NB4 (cell line): ENCODE data around the gene CELF4.

Experiments
- DNase-seq: peaks from one replicate; pipeline ENCODE4 v3.0.0; 2010; ENCODE audit warnings: low read depth
- H3K4me3 ChIP-seq: one replicate; pipeline ENCODE4 v1.5.1; 2011; ENCODE audit warnings: mild to moderate bottlenecking, low read depth, low read length, moderate library complexity
- MAX ChIP-seq: IDR thresholded peaks from 2 replicates; pipeline ENCODE4 v1.6.1; 2011; ENCODE audit warnings: low read depth, low read length
- MYC ChIP-seq: IDR thresholded peaks from 2 replicates; pipeline ENCODE4 v1.6.1; 2011; ENCODE audit warnings: low read depth, low read length
- POLR2A ChIP-seq: IDR thresholded peaks from 2 replicates; pipeline ENCODE4 v1.6.1; 2011; ENCODE audit warnings: mild to moderate bottlenecking; ENCODE audit not compliant: insufficient read length; ENCODE audit errors: extremely low read depth
- TF ChIP-seq, protein P1 (sequence below): IDR thresholded peaks from one replicate; pipeline ENCODE4 v1.5.1; 2012; ENCODE audit warnings: low read depth, low read length

Gene CELF4

DNA sequence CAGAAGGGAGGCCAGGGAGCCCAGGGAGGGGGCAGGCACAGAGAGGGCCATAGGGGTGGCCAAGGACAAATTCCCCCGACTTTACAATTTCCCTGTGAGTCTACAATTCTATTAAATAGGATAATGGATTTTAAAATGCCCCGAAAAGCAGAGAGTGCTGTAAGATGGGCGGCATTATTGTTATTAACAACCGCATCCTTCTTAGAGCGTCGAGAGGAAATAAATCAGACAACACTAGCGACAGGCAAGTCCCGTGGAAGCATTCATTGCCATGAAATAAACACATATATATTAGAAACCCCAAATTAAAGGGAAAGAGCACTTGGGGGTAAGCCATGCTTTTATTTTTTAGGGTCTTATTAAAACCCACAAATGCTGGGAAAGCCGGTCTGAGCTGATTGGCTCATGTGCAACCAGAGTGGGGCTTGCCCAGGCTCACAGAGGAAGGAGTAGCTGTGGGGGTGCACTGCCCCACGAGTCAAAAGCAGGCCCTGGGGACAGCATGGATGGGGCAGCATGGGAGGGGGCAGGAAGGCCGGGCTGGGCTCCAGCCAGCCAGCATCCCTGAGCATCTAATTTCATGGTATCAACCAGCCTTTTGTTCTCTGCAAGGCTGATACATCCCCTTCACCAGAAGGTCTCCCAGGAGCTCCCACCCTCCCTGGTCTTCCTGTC is 187.1 kb downstream of the CELF4 start:
- no peak overlapping the region for H3K4me3 ChIP-seq
- no peak for TF ChIP-seq MAX
- TF ChIP-seq, protein P1, sequence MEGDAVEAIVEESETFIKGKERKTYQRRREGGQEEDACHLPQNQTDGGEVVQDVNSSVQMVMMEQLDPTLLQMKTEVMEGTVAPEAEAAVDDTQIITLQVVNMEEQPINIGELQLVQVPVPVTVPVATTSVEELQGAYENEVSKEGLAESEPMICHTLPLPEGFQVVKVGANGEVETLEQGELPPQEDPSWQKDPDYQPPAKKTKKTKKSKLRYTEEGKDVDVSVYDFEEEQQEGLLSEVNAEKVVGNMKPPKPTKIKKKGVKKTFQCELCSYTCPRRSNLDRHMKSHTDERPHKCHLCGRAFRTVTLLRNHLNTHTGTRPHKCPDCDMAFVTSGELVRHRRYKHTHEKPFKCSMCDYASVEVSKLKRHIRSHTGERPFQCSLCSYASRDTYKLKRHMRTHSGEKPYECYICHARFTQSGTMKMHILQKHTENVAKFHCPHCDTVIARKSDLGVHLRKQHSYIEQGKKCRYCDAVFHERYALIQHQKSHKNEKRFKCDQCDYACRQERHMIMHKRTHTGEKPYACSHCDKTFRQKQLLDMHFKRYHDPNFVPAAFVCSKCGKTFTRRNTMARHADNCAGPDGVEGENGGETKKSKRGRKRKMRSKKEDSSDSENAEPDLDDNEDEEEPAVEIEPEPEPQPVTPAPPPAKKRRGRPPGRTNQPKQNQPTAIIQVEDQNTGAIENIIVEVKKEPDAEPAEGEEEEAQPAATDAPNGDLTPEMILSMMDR, result no peak
- TF ChIP-seq MYC, result no peak
- TF ChIP-seq POLR2A, result no peak
- no peak for DNase-seq

DNA sequence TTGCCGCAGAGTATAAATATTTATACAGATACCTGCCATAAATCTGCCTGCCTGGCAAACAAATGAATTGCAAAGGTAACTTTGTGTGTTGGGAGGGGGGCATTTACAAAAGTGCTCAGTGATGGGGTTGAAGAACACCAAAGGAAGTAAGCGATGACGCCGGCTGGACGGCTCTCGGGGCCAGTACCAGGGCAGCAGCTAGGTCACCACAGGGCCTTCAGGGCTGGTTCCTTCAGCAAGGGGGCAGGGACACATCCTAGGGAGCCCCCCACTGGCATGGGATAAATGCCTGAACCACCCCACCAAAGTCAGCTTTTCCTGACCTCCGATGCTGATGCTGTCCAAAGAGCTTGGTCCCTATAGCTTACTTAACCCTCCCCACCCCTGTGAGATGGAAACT is 190.4 kb downstream of the CELF4 start:
- H3K4me3 ChIP-seq, result no peak overlapping the region
- DNase-seq, result no peak
- TF ChIP-seq MYC (no peak), POLR2A (no peak), MAX (no peak)
- TF ChIP-seq, protein P1, result no peak

- TF ChIP-seq POLR2A (no peak), MAX (no peak), MYC (no peak)
- TF ChIP-seq, protein P1, result no peak
- no peak for DNase-seq
- H3K4me3 ChIP-seq, result no peak overlapping the region
Measured at GRCh38 chr18:37368110-37368954, 197.3 kb downstream of the CELF4 start.

GRCh38 chr18:37364237-37364636 is 201.4 kb downstream of the CELF4 start:
- TF ChIP-seq MYC (no peak), POLR2A (no peak), MAX (no peak)
- TF ChIP-seq, protein P1, result no peak
- H3K4me3 ChIP-seq, result no peak overlapping the region
- no peak for DNase-seq

GRCh38 chr18:37362158-37362890 is 203.3 kb downstream of the CELF4 start:
- DNase-seq, result no peak
- no peak overlapping the region for H3K4me3 ChIP-seq
- TF ChIP-seq, protein P1, result no peak
- TF ChIP-seq POLR2A (no peak), MAX (no peak), MYC (no peak)
